Measurements from ENCODE around the gene DHODH. TPM values are rescaled to one million over a fixed set of nuclear protein-coding genes. Genes with fewer than 3 reads are reported as not detected.

Gene DHODH
- total RNA-seq, 4 donors from 2014 or later = 4.5 to 7.8 (median 6.5) TPM

GRCh38 chr16:72027669-72028378, 19.3 kb downstream of the DHODH start:
- ATAC-seq = no peak
- 90 to 91% methylated on average over 6 of the region's 6 CpGs for WGBS, 2 donors (ENCODE audit: low coverage in 1 of 2)
- no peaks in the 10 kb centered on the region for H3K4me1 ChIP-seq

GRCh38 chr16:72029567-72030271, 21.2 kb downstream of the DHODH start:
- H3K4me3 ChIP-seq = no peak overlapping the region
- ATAC-seq = no peak
- 87 to 89% methylated on average over 5 to 6 of the region's 7 CpGs for WGBS, 2 donors (ENCODE audit: low coverage in 1 of 2)
- H3K27ac ChIP-seq = no peak overlapping the region
- no peaks in the 10 kb centered on the region for H3K9me3 ChIP-seq
- H3K36me3 ChIP-seq = peaks cover 0 to 52% of the 10 kb centered on the region in 2 donors
- H3K4me1 ChIP-seq = no peaks in the 10 kb centered on the region
- no peaks in the 10 kb centered on the region for H3K27me3 ChIP-seq
- no peak for TF ChIP-seq POLR2AphosphoS5 (IDR thresholded peaks at IDR 0.05)
- no peak for TF ChIP-seq POLR2A (IDR thresholded peaks at IDR 0.05)
- no peak for TF ChIP-seq CTCF (IDR thresholded peaks at IDR 0.05)
- TF ChIP-seq EP300 (IDR thresholded peaks at IDR 0.05) = no peak

More at GRCh38 chr16:72027669-72028378, 19.3 kb downstream of the DHODH start:
- Histone ChIP-seq H3K36me3 (peaks cover 0 to 62% of the 10 kb centered on the region in 2 donors), H3K4me3 (no peak overlapping the region), H3K27me3 (no peaks in the 10 kb centered on the region), H3K27ac (no peak overlapping the region), H3K9me3 (no peaks in the 10 kb centered on the region)
- TF ChIP-seq CTCF (IDR thresholded peaks at IDR 0.05) (no peak), POLR2AphosphoS5 (IDR thresholded peaks at IDR 0.05) (no peak), POLR2A (IDR thresholded peaks at IDR 0.05) (no peak), EP300 (IDR thresholded peaks at IDR 0.05) (no peak)

GRCh38 chr16:72033437-72033836, 24.9 kb downstream of the DHODH start:
- H3K9me3 ChIP-seq = no peaks in the 10 kb centered on the region
- TF ChIP-seq EP300 (IDR thresholded peaks at IDR 0.05) = no peak
- no peak for TF ChIP-seq POLR2AphosphoS5 (IDR thresholded peaks at IDR 0.05)
- H3K4me3 ChIP-seq = no peak overlapping the region
- ATAC-seq = no peak
- H3K36me3 ChIP-seq = peaks cover 0 to 37% of the 10 kb centered on the region in 2 donors
- WGBS, 2 donors (ENCODE audit: low coverage in 1 of 2) = 87 to 89% methylated on average over 3 to 4 of the region's 4 CpGs
- H3K27me3 ChIP-seq = no peaks in the 10 kb centered on the region
- H3K27ac ChIP-seq = no peak overlapping the region
- no peaks in the 10 kb centered on the region for H3K4me1 ChIP-seq

- Histone ChIP-seq H3K4me1 (no peaks in the 10 kb centered on the region), H3K9me3 (no peaks in the 10 kb centered on the region), H3K27me3 (no peaks in the 10 kb centered on the region), H3K4me3 (no peak overlapping the region), H3K27ac (no peak overlapping the region), H3K36me3 (peaks cover 0 to 40% of the 10 kb centered on the region in 2 donors)
- TF ChIP-seq POLR2AphosphoS5 (IDR thresholded peaks at IDR 0.05) (no peak), POLR2A (IDR thresholded peaks at IDR 0.05) (no peak), CTCF (IDR thresholded peaks at IDR 0.05) (no peak), EP300 (IDR thresholded peaks at IDR 0.05) (no peak)
- 71 to 79% methylated on average over 4 to 5 of the region's 5 CpGs for WGBS, 2 donors (ENCODE audit: low coverage in 1 of 2)
- ATAC-seq = no peak
Measured at GRCh38 chr16:72036098-72036497, 27.6 kb downstream of the DHODH start.

GRCh38 chr16:72042157-72042660, 33.7 kb downstream of the DHODH start:
- Histone ChIP-seq H3K27me3 (no peaks in the 10 kb centered on the region), H3K9me3 (no peaks in the 10 kb centered on the region), H3K4me1 (no peaks in the 10 kb centered on the region), H3K36me3 (peaks cover 0 to 49% of the 10 kb centered on the region in 2 donors), H3K4me3 (no peak overlapping the region), H3K27ac (no peak overlapping the region)
- WGBS, 2 donors (ENCODE audit: low coverage in 1 of 2) = 58% methylated on average over 2 of the region's 2 CpGs; no CpG with 5 or more reads in 1 of the 2 donors
- ATAC-seq = no peak
- TF ChIP-seq POLR2AphosphoS5 (IDR thresholded peaks at IDR 0.05) = no peak
- no peak for TF ChIP-seq POLR2A (IDR thresholded peaks at IDR 0.05)
- no peak for TF ChIP-seq CTCF (IDR thresholded peaks at IDR 0.05)
- TF ChIP-seq EP300 (IDR thresholded peaks at IDR 0.05) = no peak

Data from gastroesophageal sphincter (tissue), 4 donors.